ENCODE data around the gene HOXB5.

DNA sequence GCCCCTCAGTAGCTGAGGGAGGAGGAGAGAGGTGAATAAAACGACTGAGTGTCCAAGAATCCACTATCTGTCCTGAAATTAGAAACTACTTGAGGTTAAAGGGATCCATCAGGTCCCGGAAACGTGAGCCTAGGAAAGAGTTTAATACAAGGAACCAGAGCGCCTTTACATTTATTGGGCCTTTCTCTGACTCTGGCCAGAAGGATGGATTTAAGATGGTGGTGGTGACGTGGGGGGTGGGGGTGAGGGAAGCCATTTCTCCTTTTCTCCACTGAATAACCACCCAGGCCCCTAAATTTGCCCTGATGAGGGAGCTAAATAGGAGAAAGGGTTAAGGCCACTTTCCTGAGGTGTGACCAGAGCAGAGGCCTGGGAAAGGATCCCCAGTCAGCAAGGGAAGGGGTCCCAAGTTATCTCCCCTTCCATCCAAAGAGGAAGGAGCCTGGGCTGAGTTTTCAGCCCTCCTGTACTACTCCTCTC, 33.6 kb upstream of the HOXB5 start:
- no peak for TF ChIP-seq EZH2 (IDR thresholded peaks at IDR 0.05; ENCODE audit: borderline replicate concordance, low read depth, low read length, severe bottlenecking)
- TF ChIP-seq, protein P1, sequence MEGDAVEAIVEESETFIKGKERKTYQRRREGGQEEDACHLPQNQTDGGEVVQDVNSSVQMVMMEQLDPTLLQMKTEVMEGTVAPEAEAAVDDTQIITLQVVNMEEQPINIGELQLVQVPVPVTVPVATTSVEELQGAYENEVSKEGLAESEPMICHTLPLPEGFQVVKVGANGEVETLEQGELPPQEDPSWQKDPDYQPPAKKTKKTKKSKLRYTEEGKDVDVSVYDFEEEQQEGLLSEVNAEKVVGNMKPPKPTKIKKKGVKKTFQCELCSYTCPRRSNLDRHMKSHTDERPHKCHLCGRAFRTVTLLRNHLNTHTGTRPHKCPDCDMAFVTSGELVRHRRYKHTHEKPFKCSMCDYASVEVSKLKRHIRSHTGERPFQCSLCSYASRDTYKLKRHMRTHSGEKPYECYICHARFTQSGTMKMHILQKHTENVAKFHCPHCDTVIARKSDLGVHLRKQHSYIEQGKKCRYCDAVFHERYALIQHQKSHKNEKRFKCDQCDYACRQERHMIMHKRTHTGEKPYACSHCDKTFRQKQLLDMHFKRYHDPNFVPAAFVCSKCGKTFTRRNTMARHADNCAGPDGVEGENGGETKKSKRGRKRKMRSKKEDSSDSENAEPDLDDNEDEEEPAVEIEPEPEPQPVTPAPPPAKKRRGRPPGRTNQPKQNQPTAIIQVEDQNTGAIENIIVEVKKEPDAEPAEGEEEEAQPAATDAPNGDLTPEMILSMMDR (IDR thresholded peaks at IDR 0.05; ENCODE audit: borderline replicate concordance, extremely low read depth, low read length, poor library complexity, severe bottlenecking), result no peak

All from DND-41 (cell line).